GM19043 (cell line): ENCODE measurements around the gene DYNLT1.

Experiments used
- ATAC-seq: cut with Tn5 transposase; IDR thresholded peaks from one replicate; pipeline ENCODE4 v1.9.1; 2021; ENCODE audit warnings: low read depth; ENCODE audit not compliant: unreplicated experiment

The DYNLT1 gene

GRCh38 chr6:158604048-158604406 lies 40.5 kb downstream of the DYNLT1 start:
- ATAC-seq, result no peak

- ATAC-seq, result no peak
Measured at GRCh38 chr6:158603261-158604047, 41.1 kb downstream of the DYNLT1 start.

GRCh38 chr6:158599635-158600034 lies 44.9 kb downstream of the DYNLT1 start:
- ATAC-seq, result no peak

- no peak for ATAC-seq
Measured at GRCh38 chr6:158597565-158597964, 47.0 kb downstream of the DYNLT1 start.

- ATAC-seq, result no peak
Measured at GRCh38 chr6:158596861-158597260, 47.7 kb downstream of the DYNLT1 start.

DNA sequence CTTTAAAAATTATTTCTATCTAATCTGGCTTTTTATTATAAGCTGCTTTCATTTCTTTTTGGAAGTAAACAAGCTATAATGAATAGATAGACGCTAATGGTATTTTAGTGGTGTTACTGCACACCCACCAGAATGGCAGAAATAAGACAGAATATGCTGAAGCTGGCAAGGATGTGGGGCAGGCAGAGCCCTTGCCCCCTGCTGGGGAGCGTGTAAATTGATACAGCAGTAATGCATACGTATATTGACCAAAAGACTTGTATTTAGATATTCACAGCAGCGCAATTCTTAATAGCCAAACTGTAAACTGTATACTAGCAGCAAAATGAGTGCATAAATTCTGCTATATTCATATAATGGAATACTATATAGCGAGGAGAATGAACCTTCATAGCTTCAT lies 49.3 kb downstream of the DYNLT1 start:
- ATAC-seq, result no peak

DNA sequence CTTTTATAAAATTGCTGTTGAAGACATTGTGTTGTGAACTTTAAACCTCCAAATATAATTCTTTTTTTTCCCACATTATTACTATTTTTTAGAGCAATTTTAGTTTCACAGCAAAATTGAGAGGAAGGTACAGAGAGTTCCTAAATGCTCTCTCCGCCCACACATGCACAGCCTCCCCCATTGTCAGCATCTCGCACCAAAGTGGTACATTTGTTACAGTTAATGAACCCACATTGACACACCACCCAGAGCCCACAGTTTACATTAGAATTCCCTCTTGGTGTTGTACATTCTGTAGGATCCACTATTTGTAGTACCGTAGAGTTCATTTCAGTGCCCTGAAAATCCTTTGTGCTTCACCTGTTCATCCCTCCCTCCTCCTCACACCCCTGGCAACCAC lies 50.9 kb downstream of the DYNLT1 start:
- ATAC-seq, result no peak

- ATAC-seq, result no peak
Measured at GRCh38 chr6:158591810-158592209, 52.7 kb downstream of the DYNLT1 start.

DNA sequence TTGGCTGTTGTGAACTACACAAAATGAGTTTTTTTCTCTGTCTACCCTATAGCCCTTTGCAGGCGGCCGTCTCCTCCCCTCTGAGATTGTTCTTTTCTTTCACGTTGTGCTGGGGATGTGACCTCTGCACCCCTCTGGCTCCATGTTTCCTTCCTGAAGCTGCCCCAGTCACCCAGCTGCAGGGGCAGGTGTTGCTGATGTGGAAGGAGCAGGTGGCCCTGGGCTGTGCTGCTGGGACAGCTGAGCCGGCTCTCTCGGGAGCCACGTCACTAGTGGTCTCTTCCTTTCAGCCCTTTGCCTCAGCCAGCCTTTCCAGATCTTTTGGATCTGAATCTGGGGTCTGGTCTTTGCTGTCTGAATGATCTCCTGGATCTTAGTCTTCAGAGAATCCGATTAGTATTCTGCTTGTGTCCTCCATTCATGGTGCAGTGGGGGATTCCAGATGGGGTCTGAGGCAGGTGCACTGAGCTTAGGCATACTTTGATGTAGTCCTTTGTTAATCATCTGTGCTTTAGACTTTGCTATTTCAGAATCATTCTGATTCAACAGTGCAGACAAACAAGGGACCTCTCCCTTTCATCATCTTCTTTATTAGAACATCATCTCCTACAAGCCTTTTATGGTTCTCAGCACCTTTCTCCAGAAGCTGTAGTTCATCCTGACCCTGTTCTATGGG lies 53.3 kb downstream of the DYNLT1 start:
- no peak for ATAC-seq

GRCh38 chr6:158589366-158589765 lies 55.2 kb downstream of the DYNLT1 start:
- no peak for ATAC-seq

DNA sequence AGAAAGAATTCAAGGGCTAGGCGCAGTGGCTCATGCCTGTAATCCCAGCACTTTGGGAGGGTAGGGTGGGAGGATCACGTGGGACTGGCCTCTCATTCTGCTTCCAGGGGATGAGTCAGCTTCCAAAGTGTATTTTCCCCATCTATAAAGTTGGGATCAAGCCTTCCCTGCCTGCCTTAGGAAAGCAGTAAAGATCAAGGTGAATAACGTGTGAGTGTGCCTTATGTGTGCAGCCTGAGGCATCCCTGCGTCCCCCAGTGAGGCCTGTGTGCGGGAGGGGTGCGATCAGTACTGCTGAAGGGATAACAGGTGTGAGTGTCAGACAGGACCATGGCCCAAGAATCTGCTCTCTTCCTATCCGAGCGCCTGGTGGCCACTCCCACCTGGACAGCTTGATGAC lies 57.9 kb downstream of the DYNLT1 start:
- no peak for ATAC-seq
